Activated T-cell treated with anti-CD3 and anti-CD28 coated beads, Interleukin-2, amount 50 U/mL, for 24 hours (primary cell): ENCODE data around the gene RAD51B.

Experiments used
- DNase-seq: peaks from one replicate; pipeline ENCODE4 v3.0.0-alpha.2; 2020
- H3K27ac Mint-ChIP-seq: 2 replicates; pipeline ENCODE4 v1.8.0; 2020; ENCODE audit warnings: mild to moderate bottlenecking, mixed read lengths
- H3K27me3 Mint-ChIP-seq: 2 replicates; pipeline ENCODE4 v1.8.0; 2020; ENCODE audit warnings: mixed read lengths
- H3K36me3 Mint-ChIP-seq: 2 replicates; pipeline ENCODE4 v1.8.0; 2020; ENCODE audit warnings: low read depth, mixed read lengths
- H3K4me1 Mint-ChIP-seq: 2 replicates; pipeline ENCODE4 v1.8.0; 2020; ENCODE audit warnings: low read depth, mixed read lengths
- H3K4me3 Mint-ChIP-seq: 2 replicates; pipeline ENCODE4 v1.8.0; 2020; ENCODE audit warnings: mild to moderate bottlenecking, moderate library complexity, mixed read lengths
- H3K9me3 Mint-ChIP-seq: 2 replicates; pipeline ENCODE4 v1.8.0; 2020; ENCODE audit warnings: mixed read lengths

The RAD51B gene

GRCh38 chr14:68495101-68496039 is 675.8 kb downstream of the RAD51B start:
- H3K27ac Mint-ChIP-seq, result no peak overlapping the region
- H3K4me3 Mint-ChIP-seq, result no peak overlapping the region

GRCh38 chr14:68497011-68497410 is 677.4 kb downstream of the RAD51B start:
- peaks cover 34% of the 10 kb centered on the region for H3K4me1 Mint-ChIP-seq
- no peak overlapping the region for H3K27ac Mint-ChIP-seq
- H3K27me3 Mint-ChIP-seq, result no peaks in the 10 kb centered on the region
- no peaks in the 10 kb centered on the region for H3K9me3 Mint-ChIP-seq
- H3K4me3 Mint-ChIP-seq, result no peak overlapping the region
- H3K36me3 Mint-ChIP-seq, result no peaks in the 10 kb centered on the region
- DNase-seq, result no peak

More at GRCh38 chr14:68495101-68496039, 675.8 kb downstream of the RAD51B start:
- no peak for DNase-seq
- Mint-ChIP-seq H3K4me1 (peaks cover 24% of the 10 kb centered on the region), H3K9me3 (no peaks in the 10 kb centered on the region), H3K36me3 (no peaks in the 10 kb centered on the region), H3K27me3 (no peaks in the 10 kb centered on the region)

GRCh38 chr14:68499451-68499850 is 679.9 kb downstream of the RAD51B start:
- Mint-ChIP-seq H3K27me3 (no peaks in the 10 kb centered on the region), H3K27ac (no peak overlapping the region), H3K4me1 (peaks cover 42% of the 10 kb centered on the region), H3K9me3 (no peaks in the 10 kb centered on the region), H3K36me3 (no peaks in the 10 kb centered on the region), H3K4me3 (no peak overlapping the region)
- no peak for DNase-seq

- Mint-ChIP-seq H3K36me3 (no peaks in the 10 kb centered on the region), H3K9me3 (no peaks in the 10 kb centered on the region), H3K27ac (no peak overlapping the region), H3K4me3 (no peak overlapping the region), H3K4me1 (peaks cover 40% of the 10 kb centered on the region), H3K27me3 (no peaks in the 10 kb centered on the region)
- no peak for DNase-seq
These were observed 681.6 kb downstream of the RAD51B start for GRCh38 chr14:68501171-68501570.

GRCh38 chr14:68501614-68502052 is 682.1 kb downstream of the RAD51B start:
- no peak for DNase-seq
- no peak overlapping the region for H3K4me3 Mint-ChIP-seq
- no peak overlapping the region for H3K27ac Mint-ChIP-seq
- no peaks in the 10 kb centered on the region for H3K36me3 Mint-ChIP-seq
- H3K27me3 Mint-ChIP-seq, result no peaks in the 10 kb centered on the region
- H3K4me1 Mint-ChIP-seq, result peaks cover 42% of the 10 kb centered on the region
- H3K9me3 Mint-ChIP-seq, result no peaks in the 10 kb centered on the region

GRCh38 chr14:68502230-68502629 is 682.7 kb downstream of the RAD51B start:
- H3K36me3 Mint-ChIP-seq, result no peaks in the 10 kb centered on the region
- H3K9me3 Mint-ChIP-seq, result no peaks in the 10 kb centered on the region
- H3K27ac Mint-ChIP-seq, result no peak overlapping the region
- no peak overlapping the region for H3K4me3 Mint-ChIP-seq
- DNase-seq, result no peak
- H3K4me1 Mint-ChIP-seq, result peaks cover 48% of the 10 kb centered on the region
- no peaks in the 10 kb centered on the region for H3K27me3 Mint-ChIP-seq

GRCh38 chr14:68503186-68503825 is 683.7 kb downstream of the RAD51B start:
- H3K27me3 Mint-ChIP-seq, result no peaks in the 10 kb centered on the region
- H3K36me3 Mint-ChIP-seq, result no peaks in the 10 kb centered on the region
- peaks cover 58% of the 10 kb centered on the region for H3K4me1 Mint-ChIP-seq
- H3K27ac Mint-ChIP-seq, result no peak overlapping the region
- no peak for DNase-seq
- H3K9me3 Mint-ChIP-seq, result no peaks in the 10 kb centered on the region
- no peak overlapping the region for H3K4me3 Mint-ChIP-seq

- Mint-ChIP-seq H3K27ac (no peak overlapping the region), H3K4me3 (no peak overlapping the region), H3K9me3 (no peaks in the 10 kb centered on the region), H3K4me1 (peaks cover 66% of the 10 kb centered on the region), H3K27me3 (no peaks in the 10 kb centered on the region), H3K36me3 (no peaks in the 10 kb centered on the region)
- DNase-seq, result no peak
These were observed 685.3 kb downstream of the RAD51B start for GRCh38 chr14:68504861-68505260.

GRCh38 chr14:68506021-68506644 is 686.6 kb downstream of the RAD51B start:
- no peaks in the 10 kb centered on the region for H3K27me3 Mint-ChIP-seq
- H3K4me3 Mint-ChIP-seq, result peak overlapping the region; percentile 19
- no peaks in the 10 kb centered on the region for H3K36me3 Mint-ChIP-seq
- no peaks in the 10 kb centered on the region for H3K9me3 Mint-ChIP-seq
- DNase-seq, result no peak
- peaks cover 63% of the 10 kb centered on the region for H3K4me1 Mint-ChIP-seq
- peak overlapping the region; percentile 55 for H3K27ac Mint-ChIP-seq

- peak overlapping the region; percentile 19 for H3K4me3 Mint-ChIP-seq
- no peaks in the 10 kb centered on the region for H3K36me3 Mint-ChIP-seq
- no peaks in the 10 kb centered on the region for H3K27me3 Mint-ChIP-seq
- no peaks in the 10 kb centered on the region for H3K9me3 Mint-ChIP-seq
- no peak for DNase-seq
- H3K27ac Mint-ChIP-seq, result peak overlapping the region; percentile 55
- peaks cover 58% of the 10 kb centered on the region for H3K4me1 Mint-ChIP-seq
These were observed 687.3 kb downstream of the RAD51B start for GRCh38 chr14:68506645-68507419.

- H3K27ac Mint-ChIP-seq, result peak overlapping the region; percentile 55
- H3K36me3 Mint-ChIP-seq, result no peaks in the 10 kb centered on the region
- H3K9me3 Mint-ChIP-seq, result no peaks in the 10 kb centered on the region
- H3K4me3 Mint-ChIP-seq, result no peak overlapping the region
- H3K27me3 Mint-ChIP-seq, result no peaks in the 10 kb centered on the region
- DNase-seq, result no peak
- H3K4me1 Mint-ChIP-seq, result peaks cover 55% of the 10 kb centered on the region
These were observed 688.0 kb downstream of the RAD51B start for GRCh38 chr14:68507544-68508081.

GRCh38 chr14:68508581-68508980 is 689.0 kb downstream of the RAD51B start:
- H3K27ac Mint-ChIP-seq, result no peak overlapping the region
- DNase-seq, result no peak
- peaks cover 58% of the 10 kb centered on the region for H3K4me1 Mint-ChIP-seq
- H3K4me3 Mint-ChIP-seq, result no peak overlapping the region
- H3K27me3 Mint-ChIP-seq, result no peaks in the 10 kb centered on the region
- no peaks in the 10 kb centered on the region for H3K9me3 Mint-ChIP-seq
- H3K36me3 Mint-ChIP-seq, result no peaks in the 10 kb centered on the region

GRCh38 chr14:68509188-68509983 is 689.8 kb downstream of the RAD51B start:
- no peak for DNase-seq
- H3K4me1 Mint-ChIP-seq, result peaks cover 59% of the 10 kb centered on the region

More at GRCh38 chr14:68509188-68509983, 689.8 kb downstream of the RAD51B start:
- Mint-ChIP-seq H3K27me3 (no peaks in the 10 kb centered on the region), H3K36me3 (no peaks in the 10 kb centered on the region), H3K4me3 (no peak overlapping the region), H3K9me3 (no peaks in the 10 kb centered on the region), H3K27ac (no peak overlapping the region)
